GM23338 (cell line): Measurements from ENCODE around the gene SMAD3.

Source experiments
- CREB1 ChIP-seq: fragments of 250-450 bp; sonication (Bioruptor Pico); IDR thresholded peaks from 2 replicates; pipeline ENCODE4 v1.5.0; 2020; ENCODE audit warnings: low read depth, mild to moderate bottlenecking, moderate library complexity
- EZH2 ChIP-seq: fragments of 200-600 bp; sonication (generic); IDR thresholded peaks from one replicate; pipeline ENCODE4 v1.8.0; 2017; ENCODE audit warnings: antibody characterized with exemption, mild to moderate bottlenecking, low read depth; ENCODE audit not compliant: unreplicated experiment
- EZH2phosphoT487 ChIP-seq: fragments of 200-600 bp; sonication (generic); IDR thresholded peaks from one replicate; pipeline ENCODE4 v1.8.1; 2018; ENCODE audit warnings: antibody characterized with exemption; ENCODE audit not compliant: unreplicated experiment
- JUNB ChIP-seq: IDR thresholded peaks from one replicate; pipeline ENCODE4 v1.6.1; 2016; ENCODE audit warnings: antibody characterized with exemption; ENCODE audit not compliant: unreplicated experiment
- POLR2AphosphoS5 ChIP-seq: IDR thresholded peaks from 2 replicates; pipeline ENCODE4 v1.6.1; 2016; ENCODE audit warnings: antibody characterized with exemption, low read depth
- STAT1 ChIP-seq: IDR thresholded peaks from one replicate; pipeline ENCODE4 v1.6.1; 2016; ENCODE audit warnings: antibody characterized with exemption; ENCODE audit not compliant: unreplicated experiment
- ZNF114 ChIP-seq: fragments of 250-450 bp; sonication (Bioruptor Pico); IDR thresholded peaks from 2 replicates; pipeline ENCODE4 v1.5.0; 2020; ENCODE audit warnings: mild to moderate bottlenecking, moderate library complexity
- ZNF331 ChIP-seq: fragments of 250-450 bp; sonication (Bioruptor Pico); IDR thresholded peaks from 2 replicates; pipeline ENCODE4 v1.5.0; 2020; ENCODE audit warnings: low read depth, mild to moderate bottlenecking, moderate library complexity
- TF ChIP-seq, protein P1 (sequence below), 2 experiments: fragments of 200-600 bp in 1 of 2; sonication (generic) in 1 of 2; conservative IDR thresholded peaks; 2 replicates each; pipeline versions ENCODE4 v1.5.1 to v1.6.1; 2016 to 2017; ENCODE audit warnings: antibody characterized with exemption in 2 of 2, low read depth in 2 of 2, mild to moderate bottlenecking in 2 of 2, moderate library complexity in 1 of 2
- TF ChIP-seq, protein P2 (sequence below): IDR thresholded peaks from 2 replicates; pipeline ENCODE4 v1.6.1; 2016; ENCODE audit warnings: antibody characterized with exemption
- TF ChIP-seq, protein P3 (sequence below): IDR thresholded peaks from one replicate; pipeline ENCODE4 v1.6.1; 2018; ENCODE audit warnings: antibody characterized with exemption; ENCODE audit not compliant: unreplicated experiment
- TF ChIP-seq, protein P4 (sequence below): fragments of 250-450 bp; sonication (Bioruptor Pico); IDR thresholded peaks from 2 replicates; pipeline ENCODE4 v1.5.0; 2020; ENCODE audit warnings: mild to moderate bottlenecking, moderate library complexity

DNA sequence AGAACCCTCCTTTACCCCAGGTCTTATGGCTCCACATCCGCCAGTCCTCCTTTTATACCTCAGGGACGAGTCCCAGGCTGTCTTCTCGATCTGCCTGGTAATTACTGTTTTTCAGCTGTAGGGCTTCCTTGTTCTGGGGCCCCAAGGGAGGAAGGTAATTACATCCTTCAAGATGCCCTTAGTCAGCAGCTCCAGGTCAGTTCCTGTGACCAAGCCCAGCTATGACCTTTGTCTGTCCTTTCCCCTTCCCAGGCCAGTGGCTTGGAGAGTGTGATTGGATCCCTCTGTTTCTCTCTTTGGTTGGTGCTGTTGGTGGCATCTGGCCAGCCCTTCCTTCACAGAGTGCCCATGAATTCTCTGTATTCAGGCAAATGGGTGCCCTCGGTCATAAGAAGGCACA lies 96.5 kb downstream of the SMAD3 start:
- no peak for TF ChIP-seq ZNF114 (CRISPR knock-in tag)
- no peak for TF ChIP-seq EZH2
- TF ChIP-seq, protein P1, sequence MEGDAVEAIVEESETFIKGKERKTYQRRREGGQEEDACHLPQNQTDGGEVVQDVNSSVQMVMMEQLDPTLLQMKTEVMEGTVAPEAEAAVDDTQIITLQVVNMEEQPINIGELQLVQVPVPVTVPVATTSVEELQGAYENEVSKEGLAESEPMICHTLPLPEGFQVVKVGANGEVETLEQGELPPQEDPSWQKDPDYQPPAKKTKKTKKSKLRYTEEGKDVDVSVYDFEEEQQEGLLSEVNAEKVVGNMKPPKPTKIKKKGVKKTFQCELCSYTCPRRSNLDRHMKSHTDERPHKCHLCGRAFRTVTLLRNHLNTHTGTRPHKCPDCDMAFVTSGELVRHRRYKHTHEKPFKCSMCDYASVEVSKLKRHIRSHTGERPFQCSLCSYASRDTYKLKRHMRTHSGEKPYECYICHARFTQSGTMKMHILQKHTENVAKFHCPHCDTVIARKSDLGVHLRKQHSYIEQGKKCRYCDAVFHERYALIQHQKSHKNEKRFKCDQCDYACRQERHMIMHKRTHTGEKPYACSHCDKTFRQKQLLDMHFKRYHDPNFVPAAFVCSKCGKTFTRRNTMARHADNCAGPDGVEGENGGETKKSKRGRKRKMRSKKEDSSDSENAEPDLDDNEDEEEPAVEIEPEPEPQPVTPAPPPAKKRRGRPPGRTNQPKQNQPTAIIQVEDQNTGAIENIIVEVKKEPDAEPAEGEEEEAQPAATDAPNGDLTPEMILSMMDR (conservative IDR thresholded peaks at IDR 0.05; ENCODE audit: low read depth in 2 of 2): no peak
- TF ChIP-seq POLR2AphosphoS5: no peak
- TF ChIP-seq EZH2phosphoT487: no peak
- TF ChIP-seq, protein P2, sequence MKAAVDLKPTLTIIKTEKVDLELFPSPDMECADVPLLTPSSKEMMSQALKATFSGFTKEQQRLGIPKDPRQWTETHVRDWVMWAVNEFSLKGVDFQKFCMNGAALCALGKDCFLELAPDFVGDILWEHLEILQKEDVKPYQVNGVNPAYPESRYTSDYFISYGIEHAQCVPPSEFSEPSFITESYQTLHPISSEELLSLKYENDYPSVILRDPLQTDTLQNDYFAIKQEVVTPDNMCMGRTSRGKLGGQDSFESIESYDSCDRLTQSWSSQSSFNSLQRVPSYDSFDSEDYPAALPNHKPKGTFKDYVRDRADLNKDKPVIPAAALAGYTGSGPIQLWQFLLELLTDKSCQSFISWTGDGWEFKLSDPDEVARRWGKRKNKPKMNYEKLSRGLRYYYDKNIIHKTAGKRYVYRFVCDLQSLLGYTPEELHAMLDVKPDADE: no peak
- TF ChIP-seq, protein P3, sequence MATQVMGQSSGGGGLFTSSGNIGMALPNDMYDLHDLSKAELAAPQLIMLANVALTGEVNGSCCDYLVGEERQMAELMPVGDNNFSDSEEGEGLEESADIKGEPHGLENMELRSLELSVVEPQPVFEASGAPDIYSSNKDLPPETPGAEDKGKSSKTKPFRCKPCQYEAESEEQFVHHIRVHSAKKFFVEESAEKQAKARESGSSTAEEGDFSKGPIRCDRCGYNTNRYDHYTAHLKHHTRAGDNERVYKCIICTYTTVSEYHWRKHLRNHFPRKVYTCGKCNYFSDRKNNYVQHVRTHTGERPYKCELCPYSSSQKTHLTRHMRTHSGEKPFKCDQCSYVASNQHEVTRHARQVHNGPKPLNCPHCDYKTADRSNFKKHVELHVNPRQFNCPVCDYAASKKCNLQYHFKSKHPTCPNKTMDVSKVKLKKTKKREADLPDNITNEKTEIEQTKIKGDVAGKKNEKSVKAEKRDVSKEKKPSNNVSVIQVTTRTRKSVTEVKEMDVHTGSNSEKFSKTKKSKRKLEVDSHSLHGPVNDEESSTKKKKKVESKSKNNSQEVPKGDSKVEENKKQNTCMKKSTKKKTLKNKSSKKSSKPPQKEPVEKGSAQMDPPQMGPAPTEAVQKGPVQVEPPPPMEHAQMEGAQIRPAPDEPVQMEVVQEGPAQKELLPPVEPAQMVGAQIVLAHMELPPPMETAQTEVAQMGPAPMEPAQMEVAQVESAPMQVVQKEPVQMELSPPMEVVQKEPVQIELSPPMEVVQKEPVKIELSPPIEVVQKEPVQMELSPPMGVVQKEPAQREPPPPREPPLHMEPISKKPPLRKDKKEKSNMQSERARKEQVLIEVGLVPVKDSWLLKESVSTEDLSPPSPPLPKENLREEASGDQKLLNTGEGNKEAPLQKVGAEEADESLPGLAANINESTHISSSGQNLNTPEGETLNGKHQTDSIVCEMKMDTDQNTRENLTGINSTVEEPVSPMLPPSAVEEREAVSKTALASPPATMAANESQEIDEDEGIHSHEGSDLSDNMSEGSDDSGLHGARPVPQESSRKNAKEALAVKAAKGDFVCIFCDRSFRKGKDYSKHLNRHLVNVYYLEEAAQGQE: no peak
- no peak for TF ChIP-seq JUNB
- TF ChIP-seq, protein P4, sequence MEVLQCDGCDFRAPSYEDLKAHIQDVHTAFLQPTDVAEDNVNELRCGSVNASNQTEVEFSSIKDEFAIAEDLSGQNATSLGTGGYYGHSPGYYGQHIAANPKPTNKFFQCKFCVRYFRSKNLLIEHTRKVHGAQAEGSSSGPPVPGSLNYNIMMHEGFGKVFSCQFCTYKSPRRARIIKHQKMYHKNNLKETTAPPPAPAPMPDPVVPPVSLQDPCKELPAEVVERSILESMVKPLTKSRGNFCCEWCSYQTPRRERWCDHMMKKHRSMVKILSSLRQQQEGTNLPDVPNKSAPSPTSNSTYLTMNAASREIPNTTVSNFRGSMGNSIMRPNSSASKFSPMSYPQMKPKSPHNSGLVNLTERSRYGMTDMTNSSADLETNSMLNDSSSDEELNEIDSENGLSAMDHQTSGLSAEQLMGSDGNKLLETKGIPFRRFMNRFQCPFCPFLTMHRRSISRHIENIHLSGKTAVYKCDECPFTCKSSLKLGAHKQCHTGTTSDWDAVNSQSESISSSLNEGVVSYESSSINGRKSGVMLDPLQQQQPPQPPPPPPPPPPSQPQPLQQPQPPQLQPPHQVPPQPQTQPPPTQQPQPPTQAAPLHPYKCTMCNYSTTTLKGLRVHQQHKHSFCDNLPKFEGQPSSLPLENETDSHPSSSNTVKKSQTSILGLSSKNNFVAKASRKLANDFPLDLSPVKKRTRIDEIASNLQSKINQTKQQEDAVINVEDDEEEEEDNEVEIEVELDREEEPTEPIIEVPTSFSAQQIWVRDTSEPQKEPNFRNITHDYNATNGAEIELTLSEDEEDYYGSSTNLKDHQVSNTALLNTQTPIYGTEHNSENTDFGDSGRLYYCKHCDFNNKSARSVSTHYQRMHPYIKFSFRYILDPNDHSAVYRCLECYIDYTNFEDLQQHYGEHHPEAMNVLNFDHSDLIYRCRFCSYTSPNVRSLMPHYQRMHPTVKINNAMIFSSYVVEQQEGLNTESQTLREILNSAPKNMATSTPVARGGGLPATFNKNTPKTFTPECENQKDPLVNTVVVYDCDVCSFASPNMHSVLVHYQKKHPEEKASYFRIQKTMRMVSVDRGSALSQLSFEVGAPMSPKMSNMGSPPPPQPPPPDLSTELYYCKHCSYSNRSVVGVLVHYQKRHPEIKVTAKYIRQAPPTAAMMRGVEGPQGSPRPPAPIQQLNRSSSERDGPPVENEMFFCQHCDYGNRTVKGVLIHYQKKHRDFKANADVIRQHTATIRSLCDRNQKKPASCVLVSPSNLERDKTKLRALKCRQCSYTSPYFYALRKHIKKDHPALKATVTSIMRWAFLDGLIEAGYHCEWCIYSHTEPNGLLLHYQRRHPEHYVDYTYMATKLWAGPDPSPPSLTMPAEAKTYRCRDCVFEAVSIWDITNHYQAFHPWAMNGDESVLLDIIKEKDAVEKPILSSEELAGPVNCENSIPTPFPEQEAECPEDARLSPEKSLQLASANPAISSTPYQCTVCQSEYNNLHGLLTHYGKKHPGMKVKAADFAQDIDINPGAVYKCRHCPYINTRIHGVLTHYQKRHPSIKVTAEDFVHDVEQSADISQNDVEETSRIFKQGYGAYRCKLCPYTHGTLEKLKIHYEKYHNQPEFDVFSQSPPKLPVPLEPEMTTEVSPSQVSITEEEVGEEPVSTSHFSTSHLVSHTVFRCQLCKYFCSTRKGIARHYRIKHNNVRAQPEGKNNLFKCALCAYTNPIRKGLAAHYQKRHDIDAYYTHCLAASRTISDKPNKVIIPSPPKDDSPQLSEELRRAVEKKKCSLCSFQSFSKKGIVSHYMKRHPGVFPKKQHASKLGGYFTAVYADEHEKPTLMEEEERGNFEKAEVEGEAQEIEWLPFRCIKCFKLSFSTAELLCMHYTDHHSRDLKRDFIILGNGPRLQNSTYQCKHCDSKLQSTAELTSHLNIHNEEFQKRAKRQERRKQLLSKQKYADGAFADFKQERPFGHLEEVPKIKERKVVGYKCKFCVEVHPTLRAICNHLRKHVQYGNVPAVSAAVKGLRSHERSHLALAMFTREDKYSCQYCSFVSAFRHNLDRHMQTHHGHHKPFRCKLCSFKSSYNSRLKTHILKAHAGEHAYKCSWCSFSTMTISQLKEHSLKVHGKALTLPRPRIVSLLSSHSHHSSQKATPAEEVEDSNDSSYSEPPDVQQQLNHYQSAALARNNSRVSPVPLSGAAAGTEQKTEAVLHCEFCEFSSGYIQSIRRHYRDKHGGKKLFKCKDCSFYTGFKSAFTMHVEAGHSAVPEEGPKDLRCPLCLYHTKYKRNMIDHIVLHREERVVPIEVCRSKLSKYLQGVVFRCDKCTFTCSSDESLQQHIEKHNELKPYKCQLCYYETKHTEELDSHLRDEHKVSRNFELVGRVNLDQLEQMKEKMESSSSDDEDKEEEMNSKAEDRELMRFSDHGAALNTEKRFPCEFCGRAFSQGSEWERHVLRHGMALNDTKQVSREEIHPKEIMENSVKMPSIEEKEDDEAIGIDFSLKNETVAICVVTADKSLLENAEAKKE: no peak
- TF ChIP-seq CREB1 (CRISPR knock-in tag): no peak
- no peak for TF ChIP-seq STAT1
- no peak for TF ChIP-seq ZNF331 (CRISPR knock-in tag)
